ENCODE measurements around the gene TSKU. TPM values are rescaled to one million over a fixed set of nuclear protein-coding genes. Genes with fewer than 3 reads are reported as not detected.
A peak's percentile ranks its signal among the peaks of the same experiment; 100 is the strongest.
"Not testable (repeated sequence)": the region's sequence is repeated elsewhere in the genome, so short reads cannot be mapped to it uniquely, and the experiment has no call there.

TSKU gene
- total RNA-seq, 1 donor from 2014 or later: 79.5 TPM

GRCh38 chr11:76788661-76789442, 5.7 kb downstream of the TSKU start:
- peak; percentile 85 for DNase-seq (ENCODE audit: low spot score)

DNA sequence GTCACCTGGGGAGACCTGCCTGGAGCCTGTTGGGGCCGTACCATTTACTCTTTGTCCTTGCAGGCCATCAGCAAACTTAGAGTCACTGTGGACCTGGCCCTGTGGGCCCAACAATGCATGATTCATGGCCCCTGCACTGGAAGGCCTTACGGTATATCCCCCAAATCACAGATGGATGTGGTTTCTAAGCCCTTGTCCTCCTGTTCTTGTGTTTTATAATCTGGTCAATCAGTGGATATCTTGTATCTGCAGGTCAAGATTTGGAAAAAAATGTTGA, 6.2 kb downstream of the TSKU start:
- no peak for DNase-seq (ENCODE audit: low spot score)

DNA sequence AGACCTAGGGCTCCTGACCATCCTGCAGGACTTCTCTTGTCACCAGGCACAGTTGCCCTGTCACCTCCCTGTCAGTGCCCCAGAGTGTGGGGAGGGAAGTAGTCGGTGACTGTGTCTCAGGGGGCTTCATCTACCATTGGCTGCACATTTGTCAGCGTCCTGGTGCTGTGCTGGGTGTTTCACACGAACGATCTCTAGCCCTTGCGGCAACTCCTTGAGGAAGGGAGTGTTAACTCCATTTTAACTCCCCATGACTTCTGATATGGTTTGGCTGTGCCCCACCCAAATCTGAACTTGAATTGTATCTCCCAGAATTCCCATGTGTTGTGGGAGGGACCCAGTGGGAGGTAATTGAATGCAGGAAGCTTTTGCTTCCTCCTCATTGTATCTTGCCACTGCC, 7.1 kb downstream of the TSKU start:
- no peak for DNase-seq (ENCODE audit: low spot score)

DNA sequence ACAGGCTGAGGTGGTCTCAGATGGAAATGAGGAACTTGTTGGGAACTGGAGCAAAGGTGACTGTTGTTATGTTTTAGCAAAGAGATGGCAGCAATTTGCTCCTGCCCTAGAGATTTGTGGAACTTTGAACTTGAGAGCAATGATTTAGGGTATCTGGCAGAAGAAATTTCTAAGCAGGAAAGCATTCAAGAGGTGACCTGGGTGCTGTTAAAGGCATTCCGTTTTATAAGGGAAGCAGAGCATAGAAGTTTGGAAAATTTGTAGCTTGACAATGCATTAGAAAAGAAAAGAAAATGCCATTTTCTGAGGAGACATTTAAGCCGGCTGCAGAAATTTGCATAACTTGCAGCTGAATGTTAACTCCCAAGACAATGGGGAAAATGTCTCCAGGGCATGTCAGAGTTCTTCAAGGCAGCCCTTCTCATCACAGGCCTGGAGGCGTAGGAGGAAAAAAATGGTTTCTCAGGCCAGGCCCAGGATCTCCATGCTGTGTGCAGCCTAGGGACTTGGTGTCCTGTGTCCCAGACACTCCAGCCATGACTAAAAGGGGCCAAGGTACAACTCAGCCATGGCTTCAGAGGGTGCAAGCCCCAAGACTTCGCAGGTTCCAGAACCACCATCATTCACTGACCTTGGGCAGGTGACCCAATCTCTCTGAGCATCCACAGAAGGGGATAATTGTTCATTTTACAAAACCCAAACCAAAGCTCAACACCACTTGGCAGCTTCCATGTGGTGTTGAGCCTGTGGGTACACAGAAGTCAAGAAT, 8.0 kb downstream of the TSKU start:
- not testable (repeated sequence) for DNase-seq (ENCODE audit: low spot score)

- peak; percentile 54 for DNase-seq (ENCODE audit: low spot score)
Measured at GRCh38 chr11:76791861-76792260, 8.7 kb downstream of the TSKU start.

- peak; percentile 32 for DNase-seq (ENCODE audit: low spot score)
Measured at GRCh38 chr11:76792505-76793264, 9.5 kb downstream of the TSKU start.

- peak; percentile 38 for DNase-seq (ENCODE audit: low spot score)
Measured at GRCh38 chr11:76793391-76794291, 10.5 kb downstream of the TSKU start.

GRCh38 chr11:76794371-76795289, 11.5 kb downstream of the TSKU start:
- DNase-seq (ENCODE audit: low spot score): peak; percentile 41

DNA sequence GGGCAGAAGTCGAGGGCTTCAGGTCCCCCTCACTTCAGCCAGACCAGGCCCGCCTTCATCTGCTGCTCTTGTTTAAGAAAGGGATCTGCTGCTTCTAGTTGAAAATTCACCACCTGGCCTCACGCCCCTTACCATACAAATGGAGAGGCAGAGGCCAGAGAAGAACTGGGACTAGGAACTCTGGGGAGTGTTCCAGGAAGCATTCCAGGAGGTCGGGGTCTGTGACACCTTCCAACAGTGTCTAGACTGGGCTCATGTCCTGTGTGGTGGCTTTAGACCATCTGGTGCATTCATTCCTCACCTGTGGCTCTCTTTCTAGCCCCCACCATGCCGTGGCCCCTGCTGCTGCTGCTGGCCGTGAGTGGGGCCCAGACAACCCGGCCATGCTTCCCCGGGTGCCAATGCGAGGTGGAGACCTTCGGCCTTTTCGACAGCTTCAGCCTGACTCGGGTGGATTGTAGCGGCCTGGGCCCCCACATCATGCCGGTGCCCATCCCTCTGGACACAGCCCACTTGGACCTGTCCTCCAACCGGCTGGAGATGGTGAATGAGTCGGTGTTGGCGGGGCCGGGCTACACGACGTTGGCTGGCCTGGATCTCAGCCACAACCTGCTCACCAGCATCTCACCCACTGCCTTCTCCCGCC, 12.3 kb downstream of the TSKU start:
- peak; percentile 40 for DNase-seq (ENCODE audit: low spot score)

DNA sequence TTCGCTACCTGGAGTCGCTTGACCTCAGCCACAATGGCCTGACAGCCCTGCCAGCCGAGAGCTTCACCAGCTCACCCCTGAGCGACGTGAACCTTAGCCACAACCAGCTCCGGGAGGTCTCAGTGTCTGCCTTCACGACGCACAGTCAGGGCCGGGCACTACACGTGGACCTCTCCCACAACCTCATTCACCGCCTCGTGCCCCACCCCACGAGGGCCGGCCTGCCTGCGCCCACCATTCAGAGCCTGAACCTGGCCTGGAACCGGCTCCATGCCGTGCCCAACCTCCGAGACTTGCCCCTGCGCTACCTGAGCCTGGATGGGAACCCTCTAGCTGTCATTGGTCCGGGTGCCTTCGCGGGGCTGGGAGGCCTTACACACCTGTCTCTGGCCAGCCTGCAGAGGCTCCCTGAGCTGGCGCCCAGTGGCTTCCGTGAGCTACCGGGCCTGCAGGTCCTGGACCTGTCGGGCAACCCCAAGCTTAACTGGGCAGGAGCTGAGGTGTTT, 12.8 kb downstream of the TSKU start:
- no peak for DNase-seq (ENCODE audit: low spot score)

DNA sequence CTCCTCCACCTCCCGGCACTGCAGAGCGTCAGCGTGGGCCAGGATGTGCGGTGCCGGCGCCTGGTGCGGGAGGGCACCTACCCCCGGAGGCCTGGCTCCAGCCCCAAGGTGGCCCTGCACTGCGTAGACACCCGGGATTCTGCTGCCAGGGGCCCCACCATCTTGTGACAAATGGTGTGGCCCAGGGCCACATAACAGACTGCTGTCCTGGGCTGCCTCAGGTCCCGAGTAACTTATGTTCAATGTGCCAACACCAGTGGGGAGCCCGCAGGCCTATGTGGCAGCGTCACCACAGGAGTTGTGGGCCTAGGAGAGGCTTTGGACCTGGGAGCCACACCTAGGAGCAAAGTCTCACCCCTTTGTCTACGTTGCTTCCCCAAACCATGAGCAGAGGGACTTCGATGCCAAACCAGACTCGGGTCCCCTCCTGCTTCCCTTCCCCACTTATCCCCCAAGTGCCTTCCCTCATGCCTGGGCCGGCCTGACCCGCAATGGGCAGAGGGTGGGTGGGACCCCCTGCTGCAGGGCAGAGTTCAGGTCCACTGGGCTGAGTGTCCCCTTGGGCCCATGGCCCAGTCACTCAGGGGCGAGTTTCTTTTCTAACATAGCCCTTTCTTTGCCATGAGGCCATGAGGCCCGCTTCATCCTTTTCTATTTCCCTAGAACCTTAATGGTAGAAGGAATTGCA, 13.5 kb downstream of the TSKU start:
- DNase-seq (ENCODE audit: low spot score): peak; percentile 40

GRCh38 chr11:76797341-76798201, 14.4 kb downstream of the TSKU start:
- DNase-seq (ENCODE audit: low spot score): peak; percentile 36

DNA sequence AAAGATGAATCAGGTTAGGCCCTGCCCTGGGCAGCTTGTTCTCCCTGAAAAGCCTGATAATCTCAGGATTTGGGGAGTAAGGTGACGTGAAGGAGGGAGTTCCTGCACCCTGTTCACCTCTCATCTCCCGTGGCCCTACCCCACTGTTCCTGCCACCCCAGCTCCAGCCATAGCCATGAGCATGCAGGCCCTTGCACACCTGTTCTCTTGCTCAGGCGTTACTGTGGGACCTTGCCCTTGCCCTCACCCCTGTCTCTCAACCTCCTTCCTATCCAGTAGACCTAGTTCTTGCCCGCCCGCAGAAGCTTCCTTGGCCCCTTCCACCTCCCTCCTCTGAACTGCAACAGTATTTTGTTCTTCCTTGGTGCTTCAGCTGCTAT, 15.0 kb downstream of the TSKU start:
- peak; percentile 40 for DNase-seq (ENCODE audit: low spot score)

GRCh38 chr11:76798671-76799065, 15.5 kb downstream of the TSKU start:
- DNase-seq (ENCODE audit: low spot score): peak; percentile 40

GRCh38 chr11:76799066-76799804, 16.1 kb downstream of the TSKU start:
- DNase-seq (ENCODE audit: low spot score): peak; percentile 88

DNA sequence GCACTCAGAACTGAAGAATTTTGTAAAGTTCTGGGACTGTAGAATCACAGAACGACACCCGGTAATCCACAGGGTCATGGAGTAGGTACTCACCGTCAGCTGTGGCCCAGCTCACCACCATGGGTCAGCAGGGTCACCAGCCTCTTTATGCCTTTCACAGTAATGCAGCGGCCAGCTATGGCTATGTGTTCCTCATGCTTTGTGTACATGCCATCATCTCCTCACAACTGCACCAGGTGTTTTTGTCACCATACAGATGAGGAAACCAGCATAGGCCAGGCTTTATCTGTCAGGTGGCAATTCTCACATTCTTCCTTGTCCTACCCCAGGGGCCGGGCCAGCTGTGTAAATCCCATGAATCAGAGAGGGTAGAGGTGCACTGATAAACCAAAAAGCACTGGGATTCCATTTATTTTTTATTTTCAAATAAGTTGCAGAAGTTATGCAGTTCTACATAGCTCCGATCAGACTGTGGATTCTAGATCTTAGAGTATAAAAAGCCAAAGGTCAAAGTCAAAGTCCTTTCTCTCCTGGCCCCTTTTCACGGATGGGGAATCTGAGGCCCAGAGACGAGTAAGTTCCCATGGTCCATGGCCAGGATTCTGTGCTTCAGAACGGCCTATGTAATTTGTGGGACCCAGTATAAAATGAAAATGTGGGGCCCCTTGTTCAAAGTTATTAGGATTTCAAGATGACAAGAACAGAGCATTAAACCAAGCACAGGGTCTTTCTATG, 17.5 kb downstream of the TSKU start:
- DNase-seq (ENCODE audit: low spot score): peak; percentile 34

GRCh38 chr11:76801225-76801624, 18.1 kb downstream of the TSKU start:
- peak; percentile 34 for DNase-seq (ENCODE audit: low spot score)
